Astrocyte (in vitro differentiated cells and primary cell): ENCODE results near the gene KIZ. TPM values are rescaled to one million over a fixed set of nuclear protein-coding genes. Genes with fewer than 3 reads are reported as not detected.

Experiments used
- DNase-seq: peaks from one replicate; pipeline ENCODE4 v3.0.0-alpha.2; 2010; ENCODE audit warnings: low read depth
- FAIRE-seq: peaks from 2 replicates; lab custom pipeline; 2011; peaks lifted over from hg19 to GRCh38; lab: Jason Lieb, UNC
- H2AFZ ChIP-seq: 2 replicates; pipeline ENCODE4 v1.6.0; 2012; ENCODE audit warnings: low read depth, low read length, inconsistent platforms
- H3K27ac ChIP-seq: 2 replicates; pipeline ENCODE4 v1.5.1; 2011; ENCODE audit warnings: low read depth, low read length, inconsistent platforms
- H3K27me3 ChIP-seq: 2 replicates; pipeline ENCODE4 v1.6.0; 2011; ENCODE audit warnings: low read length, inconsistent platforms; ENCODE audit not compliant: insufficient read depth
- H3K36me3 ChIP-seq: 2 replicates; pipeline ENCODE4 v1.5.1; 2011; ENCODE audit warnings: low read length, inconsistent platforms; ENCODE audit not compliant: insufficient read depth
- H3K4me1 ChIP-seq: 2 replicates; pipeline ENCODE4 v1.5.1; 2011; ENCODE audit warnings: low read length, inconsistent platforms; ENCODE audit not compliant: insufficient read depth
- H3K4me2 ChIP-seq: 2 replicates; pipeline ENCODE4 v1.6.0; 2012; ENCODE audit warnings: low read length, inconsistent platforms
- H3K4me3 ChIP-seq: 2 replicates; pipeline ENCODE4 v1.5.1; 2011; ENCODE audit warnings: low read depth, mild to moderate bottlenecking, low read length, inconsistent platforms; ENCODE audit not compliant: insufficient read depth
- H3K79me2 ChIP-seq: 2 replicates; pipeline ENCODE4 v1.6.0; 2012; ENCODE audit warnings: mild to moderate bottlenecking, low read length, inconsistent platforms; ENCODE audit not compliant: insufficient read depth
- H3K9ac ChIP-seq: 2 replicates; pipeline ENCODE4 v1.6.0; 2012; ENCODE audit warnings: mild to moderate bottlenecking, low read length, inconsistent platforms
- H3K9me3 ChIP-seq: 2 replicates; pipeline ENCODE4 v1.5.1; 2012; ENCODE audit warnings: low read depth, mild to moderate bottlenecking, low read length, inconsistent platforms; ENCODE audit not compliant: insufficient read depth
- H4K20me1 ChIP-seq: 2 replicates; pipeline ENCODE4 v1.6.0; 2012; ENCODE audit warnings: low read length, inconsistent platforms; ENCODE audit not compliant: insufficient read depth
- H3K27ac Mint-ChIP-seq: one replicate; pipeline ENCODE4 v1.8.0; 2021; ENCODE audit warnings: mild to moderate bottlenecking, mixed read lengths; ENCODE audit not compliant: unreplicated experiment
- H3K27me3 Mint-ChIP-seq: one replicate; pipeline ENCODE4 v1.8.0; 2021; ENCODE audit warnings: low read depth, mixed read lengths; ENCODE audit not compliant: unreplicated experiment
- H3K36me3 Mint-ChIP-seq: one replicate; pipeline ENCODE4 v1.8.0; 2021; ENCODE audit warnings: low read depth, mixed read lengths; ENCODE audit not compliant: unreplicated experiment
- H3K4me1 Mint-ChIP-seq: one replicate; pipeline ENCODE4 v1.8.0; 2021; ENCODE audit warnings: low read depth, mixed read lengths; ENCODE audit not compliant: unreplicated experiment
- H3K4me3 Mint-ChIP-seq: one replicate; pipeline ENCODE4 v1.8.0; 2021; ENCODE audit warnings: mild to moderate bottlenecking, moderate library complexity, mixed read lengths; ENCODE audit not compliant: unreplicated experiment
- H3K9me3 Mint-ChIP-seq: one replicate; pipeline ENCODE4 v1.8.0; 2021; ENCODE audit warnings: mild to moderate bottlenecking, mixed read lengths; ENCODE audit not compliant: unreplicated experiment
- EZH2 ChIP-seq: IDR thresholded peaks from 2 replicates; pipeline ENCODE4 v1.6.1; 2012; ENCODE audit warnings: mild to moderate bottlenecking, low read length, inconsistent platforms; ENCODE audit not compliant: insufficient read depth
- total RNA-seq: library from RNA; stranded (reverse); gene quantifications from 2 replicates; pipeline ENCODE4 v1.2.1, GENCODE V29; 2021
- TF ChIP-seq, protein P1 (sequence below): IDR thresholded peaks from 2 replicates; pipeline ENCODE4 v1.5.1; 2011; ENCODE audit warnings: low read depth, mild to moderate bottlenecking, inconsistent platforms, low read length, moderate library complexity; ENCODE audit not compliant: insufficient read depth

KIZ gene
- total RNA-seq, 1 donor from 2014 or later = 9.7 TPM

- no peaks in the 10 kb centered on the region for H3K9me3 Mint-ChIP-seq
- DNase-seq = peak; percentile 68
- H3K27ac Mint-ChIP-seq = no peak overlapping the region
These were observed 30.4 kb downstream of the KIZ start for GRCh38 chr20:21156266-21156665.

DNA sequence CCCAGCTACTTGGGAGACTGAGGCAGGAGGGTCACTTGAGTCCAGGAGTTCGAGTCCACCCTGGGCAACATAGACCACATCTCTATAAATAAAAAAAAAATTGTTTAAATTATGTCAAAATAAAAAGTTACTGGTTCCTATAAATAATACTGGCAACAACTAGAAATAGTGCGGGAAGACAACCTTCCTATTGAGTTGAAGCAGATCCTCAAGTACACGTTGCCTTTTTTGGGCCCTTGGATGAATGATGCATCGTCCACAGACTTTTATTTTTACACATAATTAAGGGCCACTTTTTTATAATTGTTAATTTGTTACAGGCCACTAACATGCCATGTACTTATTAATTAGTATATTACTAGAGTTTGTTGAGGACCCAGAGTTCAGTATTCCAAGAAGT, 31.1 kb downstream of the KIZ start:
- TF ChIP-seq, protein P1, sequence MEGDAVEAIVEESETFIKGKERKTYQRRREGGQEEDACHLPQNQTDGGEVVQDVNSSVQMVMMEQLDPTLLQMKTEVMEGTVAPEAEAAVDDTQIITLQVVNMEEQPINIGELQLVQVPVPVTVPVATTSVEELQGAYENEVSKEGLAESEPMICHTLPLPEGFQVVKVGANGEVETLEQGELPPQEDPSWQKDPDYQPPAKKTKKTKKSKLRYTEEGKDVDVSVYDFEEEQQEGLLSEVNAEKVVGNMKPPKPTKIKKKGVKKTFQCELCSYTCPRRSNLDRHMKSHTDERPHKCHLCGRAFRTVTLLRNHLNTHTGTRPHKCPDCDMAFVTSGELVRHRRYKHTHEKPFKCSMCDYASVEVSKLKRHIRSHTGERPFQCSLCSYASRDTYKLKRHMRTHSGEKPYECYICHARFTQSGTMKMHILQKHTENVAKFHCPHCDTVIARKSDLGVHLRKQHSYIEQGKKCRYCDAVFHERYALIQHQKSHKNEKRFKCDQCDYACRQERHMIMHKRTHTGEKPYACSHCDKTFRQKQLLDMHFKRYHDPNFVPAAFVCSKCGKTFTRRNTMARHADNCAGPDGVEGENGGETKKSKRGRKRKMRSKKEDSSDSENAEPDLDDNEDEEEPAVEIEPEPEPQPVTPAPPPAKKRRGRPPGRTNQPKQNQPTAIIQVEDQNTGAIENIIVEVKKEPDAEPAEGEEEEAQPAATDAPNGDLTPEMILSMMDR = no peak
- TF ChIP-seq EZH2 = no peak
- no peak overlapping the region for H3K27ac ChIP-seq
- H3K4me3 Mint-ChIP-seq = no peak overlapping the region
- no peak overlapping the region for H2AFZ ChIP-seq
- FAIRE-seq (no peak), DNase-seq (no peak)
- H3K27ac Mint-ChIP-seq = no peak overlapping the region
- no peaks in the 10 kb centered on the region for H3K9me3 ChIP-seq
- H3K36me3 ChIP-seq = no peaks in the 10 kb centered on the region
- no peaks in the 10 kb centered on the region for H3K4me1 ChIP-seq
- H3K27me3 ChIP-seq = no peaks in the 10 kb centered on the region
- H3K4me2 ChIP-seq = no peak overlapping the region
- H3K36me3 Mint-ChIP-seq = no peaks in the 10 kb centered on the region
- H3K4me3 ChIP-seq = no peak overlapping the region
- no peaks in the 10 kb centered on the region for H3K79me2 ChIP-seq
- no peaks in the 10 kb centered on the region for H4K20me1 ChIP-seq
- no peaks in the 10 kb centered on the region for H3K9me3 Mint-ChIP-seq
- no peak overlapping the region for H3K9ac ChIP-seq
- H3K27me3 Mint-ChIP-seq = no peaks in the 10 kb centered on the region
- peaks cover 3% of the 10 kb centered on the region for H3K4me1 Mint-ChIP-seq

More at GRCh38 chr20:21156266-21156665, 30.4 kb downstream of the KIZ start:
- Histone ChIP-seq H3K79me2 (no peaks in the 10 kb centered on the region), H2AFZ (no peak overlapping the region), H3K27ac (no peak overlapping the region), H3K4me1 (no peaks in the 10 kb centered on the region), H4K20me1 (no peaks in the 10 kb centered on the region), H3K4me2 (no peak overlapping the region), H3K27me3 (no peaks in the 10 kb centered on the region), H3K4me3 (no peak overlapping the region), H3K36me3 (no peaks in the 10 kb centered on the region), H3K9ac (no peak overlapping the region), H3K9me3 (no peaks in the 10 kb centered on the region)
- Mint-ChIP-seq H3K36me3 (no peaks in the 10 kb centered on the region), H3K4me1 (peaks cover 3% of the 10 kb centered on the region), H3K27me3 (no peaks in the 10 kb centered on the region), H3K4me3 (no peak overlapping the region)
- no peak for FAIRE-seq
- TF ChIP-seq, protein P1 = no peak
- no peak for TF ChIP-seq EZH2

GRCh38 chr20:21159658-21160380, 33.9 kb downstream of the KIZ start:
- no peak overlapping the region for H2AFZ ChIP-seq
- DNase-seq = no peak
- Mint-ChIP-seq H3K9me3 (no peaks in the 10 kb centered on the region), H3K36me3 (no peaks in the 10 kb centered on the region), H3K4me3 (no peak overlapping the region), H3K27ac (no peak overlapping the region), H3K27me3 (no peaks in the 10 kb centered on the region), H3K4me1 (peaks cover 3% of the 10 kb centered on the region)
- H3K9me3 ChIP-seq = no peaks in the 10 kb centered on the region
- no peak overlapping the region for H3K4me2 ChIP-seq
- H3K27ac ChIP-seq = no peak overlapping the region
- H3K79me2 ChIP-seq = no peaks in the 10 kb centered on the region
- H3K4me1 ChIP-seq = no peaks in the 10 kb centered on the region
- H3K36me3 ChIP-seq = no peaks in the 10 kb centered on the region
- H3K27me3 ChIP-seq = no peaks in the 10 kb centered on the region
- no peak for FAIRE-seq
- no peak overlapping the region for H3K4me3 ChIP-seq
- H4K20me1 ChIP-seq = no peaks in the 10 kb centered on the region
- no peak overlapping the region for H3K9ac ChIP-seq
- TF ChIP-seq EZH2 = no peak
